ENCODE data around the gene TTC23L. TPM values are rescaled to one million over a fixed set of nuclear protein-coding genes. Genes with fewer than 3 reads are reported as not detected.

Gene TTC23L
- total and polyA plus RNA-seq, 2 of the 8 experiments (the other 6 are each of a cell fraction or from before 2014, with no cell fraction given) = 1.1 to 2.4 TPM

GRCh38 chr5:34891981-34892380, 53.0 kb downstream of the TTC23L start:
- CTCF ChIA-PET (ENCODE audit: partially characterized antibody) = interaction anchor here (1.0 to 2.2 kb wide), 2 partner anchors 10 to 417 kb away, joined by 3 to 5 read pairs; no protein-coding TSS in a partner anchor
- Histone ChIP-seq H3K23ac (ENCODE audit: insufficient read length) (no peak overlapping the region), H4K91ac (replicated peaks; ENCODE audit: insufficient read length, low read length) (no peak overlapping the region), H3K79me2 (ENCODE audit: control insufficient read depth in 1 of 2, insufficient read depth in 2 of 2, low read length in 2 of 2) (no peaks in the 10 kb centered on the region), H3K18ac (ENCODE audit: extremely low read depth, low read length) (no peak overlapping the region), H2AK5ac (ENCODE audit: low read depth, low read length) (no peak overlapping the region), H3K27ac (ENCODE audit: low read depth, low read length) (no peak overlapping the region), H3K4me1 (replicated peaks in 1 of 4; ENCODE audit: control insufficient read depth in 3 of 4, insufficient read depth in 4 of 4, low read length in 3 of 4) (peaks cover 0 to 3% (median 0%) of the 10 kb centered on the region in 4 experiments; a peak in 1 of 7 replicates), H4K5ac (ENCODE audit: insufficient read length, low read depth, low read length) (no peak overlapping the region), H3K27me3 (replicated peaks in 1 of 4; ENCODE audit: control insufficient read depth in 3 of 4, extremely low read depth in 1 of 4, insufficient read depth in 3 of 4, low read length in 3 of 4) (no peaks in the 10 kb centered on the region), H2BK15ac (ENCODE audit: low read length) (no peak overlapping the region), H3K4me2 (ENCODE audit: insufficient read depth in 1 of 2, low read depth in 2 of 2, low read length in 2 of 2) (no peak overlapping the region), H3K23me2 (ENCODE audit: low read depth, low read length) (no peaks in the 10 kb centered on the region), H2BK5ac (ENCODE audit: low read depth, low read length) (no peak overlapping the region), H3K4ac (replicated peaks; ENCODE audit: insufficient read length, low read depth, low read length) (no peak overlapping the region), H3K9ac (replicated peaks in 1 of 4; ENCODE audit: extremely low read depth in 1 of 4, low read depth in 3 of 4, low read length in 3 of 4) (no peak overlapping the region), H3K36me3 (ENCODE audit: control insufficient read depth in 2 of 4, insufficient read depth in 4 of 4, low read length in 3 of 4) (peaks cover 0 to 2% (median 0%) of the 10 kb centered on the region in 4 experiments; a peak in 1 of 8 replicates), H4K20me1 (replicated peaks in 1 of 2; ENCODE audit: control insufficient read depth in 1 of 2, insufficient read depth in 2 of 2, low read length in 2 of 2) (no peaks in the 10 kb centered on the region), H2AFZ (ENCODE audit: low read length) (no peak overlapping the region), H3K79me1 (ENCODE audit: low read depth, low read length) (no peaks in the 10 kb centered on the region; the same call in 1 of the 2 replicates), H2BK12ac (ENCODE audit: low read depth, low read length) (no peak overlapping the region), H3K4me3 (ENCODE audit: extremely low read depth in 1 of 4, insufficient read depth in 2 of 4, low read depth in 3 of 4, low read length in 4 of 4) (no peak overlapping the region), H3K56ac (replicated peaks; ENCODE audit: insufficient read length, low read depth, low read length) (no peak overlapping the region), H3K9me3 (ENCODE audit: insufficient read depth in 2 of 2, low read depth in 1 of 2, low read length in 1 of 2) (no peaks in the 10 kb centered on the region), H4K8ac (ENCODE audit: extremely low read depth, insufficient read depth, low read length) (no peak overlapping the region), H2BK120ac (replicated peaks; ENCODE audit: low read depth, low read length) (no peak overlapping the region), H3K14ac (ENCODE audit: insufficient read length) (no peak overlapping the region), H2BK20ac (ENCODE audit: low read length) (no peak overlapping the region)
- WGBS, 2 experiments (ENCODE audit: extremely low coverage in 1 of 2, insufficient coverage in 1 of 2, insufficient read length in 1 of 2, insufficient replicate concordance in 2 of 2, low coverage in 1 of 2, low lambda C conversion rate in 2 of 2, missing lambda C conversion rate in 1 of 2) = 90% methylated on average over 5 of the region's 5 CpGs; no CpG with 5 or more reads in 1 of the 2 experiments
- FAIRE-seq (no peak), DNase-seq (ENCODE audit: low read depth in 1 of 2, low spot score in 2 of 2) (no peak)
- POLR2A ChIA-PET (ENCODE audit: partially characterized antibody) = interaction anchor here (1.4 kb wide), 1 partner anchor 11 kb away, joined by 3 read pairs; no protein-coding TSS in a partner anchor
- TF ChIP-seq GABPA (IDR thresholded peaks at IDR 0.05; ENCODE audit: borderline replicate concordance, insufficient read depth, low read length) (no peak), KDM4A (IDR thresholded peaks at IDR 0.05; ENCODE audit: low read depth, low read length, severe bottlenecking) (no peak), CBX5 (IDR thresholded peaks at IDR 0.05; ENCODE audit: low read depth, low read length) (no peak), BCL11A (IDR thresholded peaks at IDR 0.05; ENCODE audit: low read depth in 2 of 2, low read length in 2 of 2) (no peak), EP300 (IDR thresholded peaks at IDR 0.05; ENCODE audit: borderline replicate concordance in 1 of 2, low read depth in 2 of 2, low read length in 2 of 2) (no peak), KDM1A (IDR thresholded peaks at IDR 0.05; ENCODE audit: borderline replicate concordance, low read length) (no peak), FOSL1 (IDR thresholded peaks at IDR 0.05; ENCODE audit: insufficient read depth, low read depth, low read length) (no peak), MAX (IDR thresholded peaks at IDR 0.05) (no peak), SP2 (IDR thresholded peaks at IDR 0.05; ENCODE audit: low read length) (no peak), BRCA1 (IDR thresholded peaks at IDR 0.05; ENCODE audit: low read depth, low read length) (no peak), JUN (IDR thresholded peaks at IDR 0.05; ENCODE audit: low read depth, low read length) (no peak), TAF7 (optimal IDR thresholded peaks at IDR 0.05; ENCODE audit: borderline replicate concordance, low read depth, low read length) (no peak), SIN3A (conservative IDR thresholded peaks at IDR 0.05 in 1 of 2, IDR thresholded peaks at IDR 0.05 in 1 of 2; ENCODE audit: low read depth in 1 of 2, low read length in 2 of 2) (no peak), JUND (IDR thresholded peaks at IDR 0.05; ENCODE audit: low read length) (no peak)

Data from H1 (cell line).